ENCODE data around the gene TAF1L.

TAF1L gene

DNA sequence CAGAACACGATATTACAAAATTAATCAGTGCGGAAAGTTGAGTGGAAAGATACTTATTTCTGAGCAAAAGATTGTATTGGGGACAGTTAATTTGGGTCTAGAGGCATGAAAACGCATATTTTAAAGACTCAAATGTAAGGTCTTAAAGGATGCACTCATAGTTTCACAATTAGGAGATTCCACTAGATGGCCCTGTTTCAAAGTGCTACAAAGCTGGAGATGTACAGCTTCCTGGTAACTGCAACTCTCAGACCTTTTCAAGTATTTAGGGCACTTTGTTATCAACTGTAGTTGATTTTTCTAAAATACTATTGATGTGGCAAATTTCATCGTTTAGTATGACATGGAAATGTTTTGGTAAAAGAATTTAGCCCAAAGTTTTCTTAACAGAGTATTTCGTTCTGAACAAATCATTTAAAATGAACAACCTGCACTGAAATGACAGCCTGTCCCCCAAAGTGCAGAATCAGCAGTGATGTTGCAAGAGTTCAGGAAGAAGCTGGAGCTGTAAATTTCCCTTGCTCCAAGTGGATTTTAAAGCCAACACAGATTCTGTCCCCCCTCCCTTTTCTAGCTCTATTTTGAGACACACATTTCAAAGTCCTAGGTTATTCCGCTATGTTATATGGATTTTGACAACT is 46.3 kb downstream of the TAF1L start:
- no peak for DNase-seq (ENCODE audit: low read depth in 3 of 3)

GRCh38 chr9:32587901-32588300 is 47.6 kb downstream of the TAF1L start:
- DNase-seq (ENCODE audit: low read depth in 3 of 3), result no peak

DNA sequence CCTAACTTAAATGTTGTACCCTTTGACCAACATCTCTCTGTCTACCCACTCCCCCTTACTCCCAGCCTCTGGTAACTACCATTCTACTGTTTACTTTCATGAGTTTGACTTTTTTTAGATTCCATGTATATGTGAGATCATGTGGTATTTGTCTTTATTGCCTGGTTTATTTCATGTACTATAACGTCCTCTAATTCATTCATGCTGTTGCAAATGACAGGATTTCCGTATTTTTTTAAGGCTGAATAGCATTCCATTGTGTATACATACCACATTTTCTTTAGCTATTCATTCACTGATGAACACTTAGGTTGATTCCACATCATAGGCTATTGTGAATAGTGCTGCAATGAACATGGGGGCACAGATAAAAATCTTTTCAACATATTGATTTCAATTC is 50.7 kb downstream of the TAF1L start:
- no peak for DNase-seq (ENCODE audit: low read depth in 3 of 3)

DNA sequence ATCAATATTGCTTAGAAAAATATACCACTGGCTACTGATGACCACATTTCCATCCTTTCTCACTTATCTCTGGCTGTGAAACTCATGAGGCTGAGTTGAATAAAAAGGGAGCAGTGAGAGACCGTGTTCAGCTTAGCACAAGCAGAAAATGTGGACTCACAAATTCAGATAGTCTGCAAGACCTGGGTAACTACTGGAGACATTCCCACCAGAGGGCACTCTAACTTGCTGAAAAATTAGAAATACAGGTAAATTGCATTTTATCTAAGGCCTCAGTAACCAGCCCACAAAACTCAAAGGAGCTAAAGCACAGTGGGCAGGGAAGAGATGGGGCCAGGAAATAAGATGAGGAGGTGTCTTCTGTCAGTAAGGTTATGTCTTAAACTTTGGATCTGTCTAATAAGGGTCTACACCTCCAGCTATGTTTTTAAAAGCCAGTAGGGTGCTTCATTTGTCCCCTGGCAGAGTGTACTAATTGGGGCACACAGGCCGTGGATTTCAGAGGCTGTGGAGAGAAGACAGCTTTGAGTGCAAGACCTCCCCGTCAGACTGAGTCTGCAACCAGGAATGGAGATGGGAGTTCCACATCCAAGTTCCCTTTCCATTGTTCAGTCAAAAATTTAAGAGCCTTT is 53.8 kb downstream of the TAF1L start:
- DNase-seq (ENCODE audit: low read depth in 3 of 3), result no peak

GRCh38 chr9:32580631-32581300 is 54.7 kb downstream of the TAF1L start:
- DNase-seq (ENCODE audit: low read depth in 3 of 3), result no peak

DNA sequence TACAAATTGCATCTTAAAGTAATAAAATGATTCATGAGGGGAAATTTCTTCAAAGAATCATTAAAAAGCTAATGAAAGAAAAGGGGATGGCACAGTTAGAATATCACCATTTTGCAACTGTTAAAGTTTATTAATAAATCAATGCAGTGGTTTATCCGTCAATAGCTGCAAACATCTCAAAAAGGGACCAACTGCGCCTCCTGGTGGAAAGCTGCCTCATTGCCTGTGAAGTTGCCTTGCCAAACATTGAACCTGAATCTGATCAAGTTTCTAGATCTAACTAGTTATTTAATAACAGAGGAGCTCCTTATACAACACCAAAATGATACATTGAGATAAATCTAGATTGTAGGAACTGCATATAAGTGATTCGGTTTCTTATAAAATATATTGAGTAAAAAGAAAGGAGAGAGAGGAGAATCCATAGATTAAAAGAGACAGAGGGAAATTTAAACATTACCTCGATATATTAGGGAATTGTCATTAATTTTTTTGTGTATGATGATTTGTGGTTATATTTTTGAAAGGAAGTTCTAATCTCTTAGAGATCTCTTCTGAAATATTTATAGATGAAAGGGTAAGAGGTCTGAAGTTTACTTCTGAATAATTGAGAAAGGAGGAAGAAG is 55.6 kb downstream of the TAF1L start:
- peak; percentile 53 to 72 (median 71) for DNase-seq (ENCODE audit: low read depth in 3 of 3)
